Mesenteric fat pad (tissue), 1 donor: ENCODE data around the gene IL25. TPM values are rescaled to one million over a fixed set of nuclear protein-coding genes. Genes with fewer than 3 reads are reported as not detected.
A peak's percentile ranks its signal among the peaks of the same experiment; 100 is the strongest.

ENCODE experiments used
- DNase-seq: peaks from one replicate; pipeline ENCODE4 v3.0.0-alpha.2; 2020; ENCODE audit warnings: low spot score
- total RNA-seq: library from RNA; stranded (reverse); fragmentation: NEBNext Ultra II Directional; extraction: Animal tissue kit (Norgen Biotek cat#: 25700); gene quantifications from one replicate; pipeline ENCODE4 v1.2.1, GENCODE V29; 2021
- donor health status: DM: yes; HTN: yes; CAD: no.

The IL25 gene
- total RNA-seq, 1 donor from 2014 or later: not detected

DNA sequence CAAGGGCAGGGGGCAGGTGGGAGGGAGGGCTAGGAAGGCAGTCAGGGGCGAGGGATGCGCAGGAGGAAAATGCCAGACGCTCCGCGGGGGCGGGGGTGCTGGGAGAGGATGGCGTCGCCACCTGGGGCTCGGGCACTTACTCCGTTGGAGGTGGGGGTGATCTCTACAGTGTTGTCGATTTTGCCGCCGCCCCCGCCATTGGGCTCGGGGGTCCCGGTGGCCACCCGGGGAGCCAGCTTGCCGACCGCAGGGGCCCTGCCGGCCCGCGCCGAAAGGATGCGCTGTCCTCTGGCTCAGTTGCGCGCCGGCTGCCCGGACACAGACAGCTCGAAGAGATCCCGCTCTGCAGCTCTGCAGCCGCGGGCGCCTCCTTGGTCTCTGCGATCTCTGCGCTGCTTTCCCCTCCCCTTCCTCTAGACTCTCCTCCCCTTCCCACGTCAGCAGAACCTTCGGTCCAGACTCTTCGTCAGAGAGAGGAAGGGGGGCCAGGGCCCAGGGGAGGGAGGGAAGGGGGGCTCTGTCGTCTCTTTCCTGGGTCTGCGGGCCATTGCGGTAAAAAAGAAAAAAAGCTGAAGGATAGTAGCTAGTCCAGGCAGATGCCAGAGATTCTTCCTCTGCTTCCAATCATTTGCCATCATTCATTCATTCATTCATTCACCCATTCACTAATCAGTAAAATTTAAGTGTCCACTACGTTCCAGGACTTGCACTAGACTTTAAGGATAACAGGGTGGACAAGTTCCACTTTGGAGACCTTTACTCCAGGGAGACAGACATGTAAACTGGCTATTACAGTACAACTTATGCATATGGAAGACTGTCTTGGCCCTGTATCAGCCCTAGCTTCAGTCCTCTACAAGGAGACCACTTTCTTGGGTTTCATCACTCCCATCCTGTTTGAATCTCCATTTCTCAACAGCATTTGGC lies 19.8 kb upstream of the IL25 start, which contains the start of gene SLC22A17:
Gene SLC22A17 (minus strand): TSS at position 382 of the 927 bp plus-strand sequence.
- DNase-seq: peak; percentile 89

GRCh38 chr14:23353433-23353780 lies 19.2 kb upstream of the IL25 start:
- peak; percentile 33 for DNase-seq

DNA sequence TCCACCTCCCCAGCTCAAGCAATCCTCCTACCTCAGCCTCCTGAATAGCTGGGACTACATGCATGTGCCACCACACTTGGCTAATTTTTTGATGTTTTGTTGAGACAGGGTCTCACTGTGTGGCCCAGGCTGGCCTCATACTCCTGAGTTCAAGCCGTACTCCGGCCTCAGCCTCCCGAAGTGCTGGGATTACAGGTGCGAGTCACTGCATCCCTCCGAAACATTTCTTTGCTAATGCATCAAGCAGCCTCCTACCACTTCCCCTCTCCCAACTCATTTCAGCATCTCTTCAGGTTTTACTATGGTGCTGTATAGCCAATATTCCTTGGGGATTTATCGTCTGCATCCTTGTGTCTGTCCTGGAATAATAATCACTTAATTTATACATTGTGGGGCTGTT lies 17.6 kb upstream of the IL25 start:
- peak; percentile 18 for DNase-seq

DNA sequence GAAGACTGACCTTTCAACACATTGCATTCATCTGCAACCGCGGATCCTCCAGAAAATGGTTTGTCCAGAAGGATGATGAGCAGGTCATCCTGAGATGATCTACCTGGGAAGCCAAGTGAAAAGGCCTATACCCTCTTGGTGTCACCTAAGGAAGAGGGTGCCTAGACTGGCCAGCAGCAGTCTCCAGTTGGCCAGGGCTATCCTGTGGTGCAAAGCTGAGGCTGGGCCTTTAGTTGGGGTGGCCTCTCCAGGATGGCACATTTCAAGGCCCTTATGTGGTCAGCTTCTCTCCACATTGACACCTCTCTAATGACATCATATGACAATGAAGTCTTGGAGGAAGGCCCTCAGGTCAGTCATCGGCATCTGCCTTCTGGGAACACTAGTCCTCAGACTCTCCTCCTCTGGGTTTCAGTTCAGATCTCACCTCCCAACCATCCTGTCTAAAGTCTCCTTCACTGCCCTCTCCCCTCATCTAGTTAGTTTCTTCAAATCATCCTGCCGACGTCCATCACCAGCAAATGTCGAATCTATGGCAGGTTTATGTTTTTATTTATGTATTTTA lies 16.7 kb upstream of the IL25 start:
- DNase-seq: peak; percentile 28

- peak; percentile 41 for DNase-seq
Measured at GRCh38 chr14:23356662-23357061, 15.9 kb upstream of the IL25 start.

- DNase-seq: peak; percentile 78
Measured at GRCh38 chr14:23357261-23357660, 15.3 kb upstream of the IL25 start.

GRCh38 chr14:23358042-23358441 lies 14.6 kb upstream of the IL25 start:
- no peak for DNase-seq

GRCh38 chr14:23358553-23359166 lies 13.9 kb upstream of the IL25 start:
- DNase-seq: peak; percentile 89

DNA sequence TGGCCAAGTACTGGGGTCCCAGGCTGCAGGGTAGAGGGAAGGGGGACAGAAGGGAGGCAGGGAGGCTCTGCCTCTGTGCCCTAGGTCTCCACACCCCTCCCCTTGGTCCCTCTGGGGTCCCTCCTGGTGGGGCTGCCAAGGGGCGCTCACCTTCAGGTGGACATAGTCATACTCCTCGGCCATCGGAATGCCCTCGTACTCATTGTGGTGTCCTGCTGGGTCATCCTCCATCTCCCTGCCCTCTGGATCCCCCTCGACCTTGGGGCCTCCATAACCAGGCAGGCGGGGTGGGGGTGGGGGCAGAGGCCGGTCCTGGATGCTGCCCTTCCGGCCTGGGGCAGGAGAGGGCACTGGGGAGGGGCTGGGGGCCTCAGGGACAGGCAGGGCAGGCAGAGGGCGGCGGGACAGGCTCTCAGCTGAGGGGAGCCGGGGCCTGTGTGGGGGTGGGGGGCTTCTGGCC lies 13.4 kb upstream of the IL25 start:
- peak; percentile 68 for DNase-seq

GRCh38 chr14:23359722-23360447 lies 12.7 kb upstream of the IL25 start:
- peak; percentile 72 for DNase-seq

- peak; percentile 88 for DNase-seq
Measured at GRCh38 chr14:23360496-23360895, 12.1 kb upstream of the IL25 start.

DNA sequence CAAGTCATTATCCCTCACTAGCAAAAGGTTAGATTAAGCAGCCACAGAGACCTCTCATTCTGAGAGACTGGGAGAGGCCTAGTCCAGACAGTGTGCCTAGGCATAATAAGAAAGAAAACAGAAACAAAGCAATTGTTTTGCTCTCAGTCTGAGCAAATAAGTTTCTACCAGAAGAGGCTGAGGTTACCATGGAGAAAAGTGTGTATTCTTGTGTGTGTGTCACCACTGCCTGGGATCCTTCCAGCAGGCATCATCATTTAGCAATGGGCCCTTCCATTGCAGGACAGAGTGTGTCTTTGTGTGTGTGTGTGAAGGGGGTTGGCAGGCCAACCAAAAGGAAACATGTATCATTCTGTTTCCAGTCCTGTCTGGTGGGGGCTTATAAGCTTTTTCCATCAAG lies 11.3 kb upstream of the IL25 start:
- DNase-seq: peak; percentile 47

DNA sequence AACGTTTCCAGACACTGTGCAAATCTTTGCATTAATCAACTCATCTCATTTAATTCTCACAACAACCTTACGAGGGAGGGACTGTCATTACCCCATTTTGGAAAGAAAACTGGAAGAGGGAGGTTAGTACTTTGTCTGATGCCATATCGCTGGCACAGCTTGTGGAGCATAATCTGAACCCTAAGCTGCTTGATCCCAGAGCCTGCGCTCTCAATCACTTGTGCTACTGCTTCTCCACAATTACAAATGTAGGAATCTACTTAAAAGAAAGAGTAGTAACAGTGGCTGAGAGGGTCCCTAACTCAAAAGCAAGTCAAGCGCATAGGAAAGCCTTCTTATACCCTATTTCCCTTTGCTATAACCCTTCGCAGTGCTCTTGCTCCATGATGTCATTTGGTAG lies 10.8 kb upstream of the IL25 start:
- DNase-seq: no peak

DNA sequence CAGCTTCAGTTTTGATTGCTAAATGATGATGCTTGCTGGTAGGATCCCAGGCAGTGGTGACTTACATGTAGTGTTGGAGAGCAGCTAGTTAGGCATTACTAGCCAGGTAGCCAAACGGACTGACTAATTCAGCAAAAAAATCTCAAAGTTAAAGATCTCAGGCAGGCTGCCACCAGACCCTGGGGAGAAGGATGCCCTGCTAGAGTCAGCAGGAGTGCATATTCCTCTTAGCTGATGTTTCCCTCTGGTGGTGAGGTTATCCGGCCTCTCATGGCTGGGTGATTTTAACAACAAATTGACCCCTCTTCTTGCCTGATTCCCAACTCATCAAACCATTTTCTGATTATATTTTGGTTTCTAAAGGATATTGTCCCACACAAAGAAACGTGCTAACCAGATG lies 10.4 kb upstream of the IL25 start:
- DNase-seq: peak; percentile 28

GRCh38 chr14:23364164-23365035 lies 8.2 kb upstream of the IL25 start:
- DNase-seq: peak; percentile 49

GRCh38 chr14:23365036-23365731 lies 7.4 kb upstream of the IL25 start, which contains the start of gene EFS:
TSS of gene EFS (minus strand) at chr14:23365172. CDS start at chr14:23365025, 147 bp downstream.
- no peak for DNase-seq

- DNase-seq: no peak
Measured at GRCh38 chr14:23365732-23366425, 6.7 kb upstream of the IL25 start.

DNA sequence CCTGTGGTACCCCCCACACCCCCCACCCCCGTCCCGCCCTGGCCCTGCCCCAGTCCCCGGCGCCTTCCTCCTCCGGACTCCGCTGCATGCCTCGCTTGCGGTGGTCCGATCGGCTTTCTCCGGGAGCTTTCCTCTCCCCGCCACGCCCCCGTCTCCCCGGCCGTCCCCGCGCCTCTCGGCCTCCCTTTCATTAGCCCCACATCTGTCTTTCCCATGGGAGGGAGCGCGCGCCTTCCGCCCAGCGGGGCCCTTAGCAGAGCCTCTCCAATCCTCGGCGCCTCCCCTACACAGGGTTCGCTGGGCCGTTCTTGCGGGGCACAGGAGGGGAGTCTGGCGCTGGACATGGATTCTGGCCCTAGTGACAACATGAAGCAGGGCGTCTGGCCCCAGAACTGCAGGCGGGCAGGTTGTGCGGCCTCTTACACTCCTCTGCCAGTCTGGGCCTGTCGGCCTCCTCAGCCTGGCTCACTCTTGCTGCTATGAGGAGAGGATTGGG lies 6.1 kb upstream of the IL25 start:
- no peak for DNase-seq

GRCh38 chr14:23370221-23370620 lies 2.4 kb upstream of the IL25 start:
- no peak for DNase-seq
